ENCODE data around the gene SLC2A9. TPM values are rescaled to one million over a fixed set of nuclear protein-coding genes. Genes with fewer than 3 reads are reported as not detected.

Gene SLC2A9
- total and polyA plus RNA-seq, 2 of the 4 experiments (the other 2 are of a cell fraction): 0.72 to 2.1 TPM

DNA sequence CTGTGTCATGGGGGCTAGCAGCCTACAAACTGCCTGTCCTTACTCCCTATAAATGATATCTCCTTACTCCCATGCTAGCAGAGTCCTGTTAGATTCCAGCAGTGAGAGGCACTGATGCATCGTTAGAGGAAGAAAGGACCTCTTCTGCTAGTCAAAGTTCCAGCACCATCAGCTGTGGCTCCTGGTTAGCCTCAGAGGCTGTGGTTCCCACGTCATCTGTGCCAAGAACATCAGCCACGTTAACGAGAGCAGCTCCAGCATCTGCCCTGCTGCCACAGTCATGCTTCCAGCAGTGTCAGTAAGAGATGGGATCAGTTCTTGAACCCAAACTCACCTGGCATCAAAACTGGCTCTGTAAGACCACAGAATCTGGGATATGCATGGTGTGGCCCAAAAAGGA is 88.5 kb downstream of the SLC2A9 start:
- no peaks in the 10 kb centered on the region for H3K79me1 ChIP-seq (ENCODE audit: low read depth in 1 of 2, low read length in 2 of 2)
- H2AK5ac ChIP-seq (ENCODE audit: low read depth, low read length): no peak overlapping the region
- no peak overlapping the region for H2BK120ac ChIP-seq (ENCODE audit: low read depth, low read length)
- H4K91ac ChIP-seq (ENCODE audit: insufficient read depth, low read depth, low read length): no peak overlapping the region
- POLR2A ChIA-PET (ENCODE audit: unreplicated experiment): no interaction called here
- DNase-seq (no peak), ATAC-seq (ENCODE audit: low read depth) (no peak)
- H3K4ac ChIP-seq (ENCODE audit: low read depth, low read length): no peak overlapping the region
- TF ChIP-seq USF2 (IDR thresholded peaks at IDR 0.05; ENCODE audit: low read depth, low read length) (no peak), RCOR1 (IDR thresholded peaks at IDR 0.05; ENCODE audit: insufficient replicate concordance, low read length) (no peak), CTCF (conservative IDR thresholded peaks at IDR 0.05; ENCODE audit: low read depth, low read length) (no peak), NFE2L2 (IDR thresholded peaks at IDR 0.05; ENCODE audit: low read depth, low read length) (no peak), RFX5 (IDR thresholded peaks at IDR 0.05; ENCODE audit: low read depth, low read length) (no peak), MXI1 (IDR thresholded peaks at IDR 0.05; ENCODE audit: borderline replicate concordance, low read depth, low read length) (no peak), MAZ (IDR thresholded peaks at IDR 0.05; ENCODE audit: borderline replicate concordance, low read depth, low read length) (no peak), MAFK (IDR thresholded peaks at IDR 0.05; ENCODE audit: low read depth, low read length) (no peak), POLR2A (IDR thresholded peaks at IDR 0.05; ENCODE audit: low read depth, low read length) (no peak), CEBPB (IDR thresholded peaks at IDR 0.05; ENCODE audit: low read depth, low read length) (no peak), BHLHE40 (IDR thresholded peaks at IDR 0.05; ENCODE audit: low read depth, low read length) (no peak), CHD1 (IDR thresholded peaks at IDR 0.05; ENCODE audit: low read depth, low read length) (no peak), FOS (IDR thresholded peaks at IDR 0.05; ENCODE audit: low read depth, low read length) (no peak), RAD21 (IDR thresholded peaks at IDR 0.05; ENCODE audit: low read length) (no peak), SMC3 (IDR thresholded peaks at IDR 0.05; ENCODE audit: low read depth, low read length) (no peak)
- TF ChIP-seq, protein P1, sequence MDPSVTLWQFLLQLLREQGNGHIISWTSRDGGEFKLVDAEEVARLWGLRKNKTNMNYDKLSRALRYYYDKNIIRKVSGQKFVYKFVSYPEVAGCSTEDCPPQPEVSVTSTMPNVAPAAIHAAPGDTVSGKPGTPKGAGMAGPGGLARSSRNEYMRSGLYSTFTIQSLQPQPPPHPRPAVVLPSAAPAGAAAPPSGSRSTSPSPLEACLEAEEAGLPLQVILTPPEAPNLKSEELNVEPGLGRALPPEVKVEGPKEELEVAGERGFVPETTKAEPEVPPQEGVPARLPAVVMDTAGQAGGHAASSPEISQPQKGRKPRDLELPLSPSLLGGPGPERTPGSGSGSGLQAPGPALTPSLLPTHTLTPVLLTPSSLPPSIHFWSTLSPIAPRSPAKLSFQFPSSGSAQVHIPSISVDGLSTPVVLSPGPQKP (IDR thresholded peaks at IDR 0.05; ENCODE audit: borderline replicate concordance, low read depth, low read length): no peak
- no peaks in the 10 kb centered on the region for H4K20me1 ChIP-seq (ENCODE audit: insufficient read depth, low read length)
- dilution Hi-C loops (cut with HindIII; ENCODE audit: low sequenced_read_pairs, unreplicated experiment) (no loop called here), intact Hi-C loops (cut with micrococcal nuclease) (no loop called here), in situ Hi-C loops (cut with MboI; ENCODE audit: low sequenced_read_pairs) (no loop called here)
- no peak overlapping the region for H3K4me2 ChIP-seq (ENCODE audit: low read depth, low read length)
- H3K9me1 ChIP-seq (ENCODE audit: insufficient read depth, low read length): no peaks in the 10 kb centered on the region
- H3K18ac ChIP-seq (ENCODE audit: low read depth, low read length): no peak overlapping the region
- no peak overlapping the region for H4K5ac ChIP-seq (ENCODE audit: low read depth, low read length)
- no peak overlapping the region for H3K9ac ChIP-seq (ENCODE audit: low read depth, low read length)
- no peak overlapping the region for H3K27ac ChIP-seq (ENCODE audit: insufficient read depth, low read length)
- H2AFZ ChIP-seq (replicated peaks; ENCODE audit: low read length, poor library complexity): no peak overlapping the region
- no peak overlapping the region for H3K23ac ChIP-seq (ENCODE audit: low read depth, low read length)
- no peaks in the 10 kb centered on the region; the same call in 1 of the 2 replicates for H3K4me1 ChIP-seq (ENCODE audit: control insufficient read depth, insufficient read depth, low read length)
- no CpG with 5 or more reads among the region's 4 CpGs for whole genome bisulfite sequencing, 2 experiments (ENCODE audit: extremely low coverage in 2 of 2, insufficient read length in 1 of 2)
- H3K9me3 ChIP-seq (ENCODE audit: control insufficient read depth, insufficient read depth, low read length): no peaks in the 10 kb centered on the region
- no peaks in the 10 kb centered on the region for H3K36me3 ChIP-seq (ENCODE audit: control insufficient read depth, insufficient read depth, low read length)
- H2BK15ac ChIP-seq (ENCODE audit: low read depth, low read length): no peak overlapping the region
- no peak overlapping the region for H2AK9ac ChIP-seq (replicated peaks; ENCODE audit: low read depth, low read length, poor library complexity)
- no peak overlapping the region for H3K14ac ChIP-seq (replicated peaks; ENCODE audit: low read depth, low read length)
- no peak overlapping the region for H4K8ac ChIP-seq (ENCODE audit: low read depth in 2 of 2, low read length in 2 of 2)
- no TSS peak for BruUV-seq (replicated peaks)
- peaks cover 4% of the 10 kb centered on the region; the same call in 1 of the 2 replicates for H3K27me3 ChIP-seq (ENCODE audit: control insufficient read depth, insufficient read depth, low read length)
- no peak overlapping the region for H3K4me3 ChIP-seq (ENCODE audit: insufficient read depth, low read depth, low read length)
- H3K56ac ChIP-seq (ENCODE audit: extremely low read depth, insufficient read depth, low read length): no peak overlapping the region
- CTCF ChIA-PET: no interaction called here
- H2BK20ac ChIP-seq (ENCODE audit: low read depth, low read length): no peak overlapping the region
- H2BK5ac ChIP-seq (ENCODE audit: low read depth, low read length, poor library complexity, severe bottlenecking): no peak overlapping the region
